Aorta (tissue), 5 donors: ENCODE data around the gene PCSK6. TPM values are rescaled to one million over a fixed set of nuclear protein-coding genes. Genes with fewer than 3 reads are reported as not detected.
"Not testable (repeated sequence)": the region's sequence is repeated elsewhere in the genome, so short reads cannot be mapped to it uniquely, and the experiment has no call there.

Source experiments
- ATAC-seq: fragments of 200-7000 bp; cut with Tn5 transposase; one replicate; pipeline ENCODE4 v1.9.1; 2022; ENCODE audit warnings: moderate library complexity; ENCODE audit not compliant: low FRiP score
- DNase-seq, 2 donors: peaks; one replicate each; pipeline ENCODE4 v3.0.0-alpha.2; 2020
- H3K27ac ChIP-seq, 2 donors: one replicate each; pipeline ENCODE4 v1.5.1; 2013; ENCODE audit warnings: low read length in 2 of 2, mild to moderate bottlenecking in 2 of 2, moderate library complexity in 2 of 2, control low read depth in 1 of 2, inconsistent platforms in 1 of 2, low read depth in 1 of 2
- H3K27me3 ChIP-seq, 2 donors: one replicate each; pipeline ENCODE4 v1.6.1; 2013; ENCODE audit warnings: control low read depth in 1 of 2, low read length in 1 of 2, mild to moderate bottlenecking in 1 of 2, moderate library complexity in 1 of 2; ENCODE audit not compliant: insufficient read depth in 2 of 2, control insufficient read depth in 1 of 2
- H3K36me3 ChIP-seq, 2 donors: one replicate each; pipeline ENCODE4 v1.6.1; 2013; ENCODE audit warnings: control low read depth in 1 of 2, low read length in 1 of 2, mild to moderate bottlenecking in 1 of 2; ENCODE audit not compliant: insufficient read depth in 2 of 2, control insufficient read depth in 1 of 2
- H3K4me1 ChIP-seq, 2 donors: one replicate each; pipeline ENCODE4 v1.6.1; 2013; ENCODE audit warnings: low read length in 2 of 2, control low read depth in 1 of 2, mild to moderate bottlenecking in 1 of 2, moderate library complexity in 1 of 2; ENCODE audit not compliant: insufficient read depth in 2 of 2, control insufficient read depth in 1 of 2
- H3K4me3 ChIP-seq, 2 donors: one replicate each; pipeline ENCODE4 v1.5.1; 2013; ENCODE audit warnings: low read length in 2 of 2, control low read depth in 1 of 2, mild to moderate bottlenecking in 1 of 2
- H3K9me3 ChIP-seq: one replicate; pipeline ENCODE4 v1.6.1; 2013; ENCODE audit warnings: mild to moderate bottlenecking, low read length; ENCODE audit not compliant: control insufficient read depth
- WGBS, 2 donors: extraction: QIAGEN DNeasy Blood & Tissue Kit; methylation state at CpG; one replicate each; pipeline ENCODE4 v1.1.7; 2013; 5-methylcytosine and 5-hydroxymethylcytosine counted together
- intact Hi-C, 2 donors: fragments of 100-400 bp; cut with DNase I; formaldehyde crosslinking; loops; one replicate each; pipeline versions ENCODE4 v1.14.2 to v1.15.0; 2022
- polyA plus RNA-seq, 2 donors: library from polyadenylated mRNA; stranded (reverse); fragments of 200-250 nt; gene quantifications; one replicate each; pipeline ENCODE4 v1.2.3, GENCODE V29; 2013
- total RNA-seq, 2 donors: library from RNA; stranded (reverse); fragmentation: NEBNext Ultra II Directional; extraction: Animal tissue kit (Norgen Biotek cat#: 25700); gene quantifications; one replicate each; pipeline ENCODE4 v1.2.1, GENCODE V29; 2021
- donor health status: healthy with polysubstance abuse.
- donor health status: Bipolar disorder and iron deficiency.
- donor health status: DM: no; HTN: no; CAD: no.
- donor health status: DM: no; HTN: no; CAD: no.
- donor health status: DM: yes; HTN: yes; CAD: no.

The PCSK6 gene
- total and polyA plus RNA-seq, 4 donors = 1.6 to 11.2 (median 5.0) TPM; not detected in 1

- intact Hi-C loops = no loop called here
- Histone ChIP-seq H3K27ac (no peak overlapping the region), H3K4me3 (no peak overlapping the region), H3K9me3 (no peaks in the 10 kb centered on the region), H3K36me3 (no peaks in the 10 kb centered on the region), H3K27me3 (no peaks in the 10 kb centered on the region), H3K4me1 (no peaks in the 10 kb centered on the region)
- WGBS, 2 donors = 73 to 78% methylated on average over 12 of the region's 12 CpGs
- no peak for ATAC-seq
- no peak for DNase-seq
Measured at GRCh38 chr15:101411085-101411484, 78.4 kb downstream of the PCSK6 start.

DNA sequence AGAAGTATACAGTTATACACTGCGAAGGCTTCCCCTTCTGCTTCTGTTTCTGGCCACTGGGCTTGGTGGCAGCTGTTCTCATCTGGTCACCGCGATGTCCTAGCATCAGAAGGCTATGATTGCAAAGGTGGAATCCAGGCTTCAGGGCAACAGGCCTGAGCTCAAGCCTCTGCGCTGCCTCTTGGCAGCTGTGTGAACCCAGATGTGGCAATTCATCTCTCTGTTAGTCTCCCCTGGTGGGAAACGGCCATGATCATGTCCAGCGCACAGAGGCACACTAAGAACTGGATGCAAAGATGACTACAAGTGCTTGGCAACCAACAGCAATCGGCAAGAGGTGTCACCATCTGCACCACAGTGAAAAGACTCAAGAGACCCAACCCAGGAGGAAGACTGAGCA is 78.9 kb downstream of the PCSK6 start:
- ATAC-seq (no peak), DNase-seq (no peak)
- Histone ChIP-seq H3K9me3 (no peaks in the 10 kb centered on the region), H3K27me3 (no peaks in the 10 kb centered on the region), H3K27ac (no peak overlapping the region), H3K4me1 (no peaks in the 10 kb centered on the region), H3K4me3 (no peak overlapping the region), H3K36me3 (no peaks in the 10 kb centered on the region)
- intact Hi-C loops = no loop called here
- WGBS, 2 donors = 80 to 89% methylated on average over 7 of the region's 7 CpGs

DNA sequence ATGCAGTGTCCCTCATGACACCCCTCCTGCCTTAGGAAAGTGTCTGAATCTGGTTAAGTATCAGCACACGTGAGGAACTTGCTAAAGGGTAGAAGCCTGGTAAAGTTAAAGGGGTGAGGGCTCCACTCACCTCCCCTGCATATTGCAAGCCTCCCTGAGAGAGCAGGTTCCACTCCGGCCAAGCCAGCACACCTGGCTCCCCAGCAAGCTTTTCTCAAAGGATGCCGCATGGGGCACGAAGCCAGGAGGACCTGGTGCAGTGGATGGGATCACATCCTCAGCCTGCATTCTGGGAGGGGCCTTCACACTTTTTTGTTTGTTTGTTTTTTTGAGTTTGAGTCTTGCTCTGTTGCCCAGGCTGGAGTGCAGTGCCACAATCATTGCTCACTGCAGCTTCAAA is 79.9 kb downstream of the PCSK6 start:
- H3K4me1 ChIP-seq = no peaks in the 10 kb centered on the region
- intact Hi-C loops = no loop called here
- no peak overlapping the region for H3K4me3 ChIP-seq
- 92 to 94% methylated on average over 4 of the region's 4 CpGs for WGBS, 2 donors
- no peaks in the 10 kb centered on the region for H3K27me3 ChIP-seq
- ATAC-seq (no peak), DNase-seq (no peak)
- no peaks in the 10 kb centered on the region for H3K9me3 ChIP-seq
- no peaks in the 10 kb centered on the region for H3K36me3 ChIP-seq
- H3K27ac ChIP-seq = no peak overlapping the region

GRCh38 chr15:101407966-101408775 is 81.3 kb downstream of the PCSK6 start:
- no peak overlapping the region for H3K27ac ChIP-seq
- WGBS, 2 donors = 86% methylated on average over 23 of the region's 23 CpGs
- no peaks in the 10 kb centered on the region for H3K4me1 ChIP-seq
- H3K9me3 ChIP-seq = no peaks in the 10 kb centered on the region
- no peak for DNase-seq
- ATAC-seq = no peak
- H3K4me3 ChIP-seq = no peak overlapping the region
- H3K36me3 ChIP-seq = no peaks in the 10 kb centered on the region
- intact Hi-C loops = no loop called here
- no peaks in the 10 kb centered on the region for H3K27me3 ChIP-seq

- DNase-seq (no peak), ATAC-seq (no peak)
- H3K36me3 ChIP-seq = no peaks in the 10 kb centered on the region
- H3K4me3 ChIP-seq = no peak overlapping the region
- 89 to 90% methylated on average over 5 of the region's 5 CpGs for WGBS, 2 donors
- H3K27me3 ChIP-seq = no peaks in the 10 kb centered on the region
- no peak overlapping the region for H3K27ac ChIP-seq
- H3K9me3 ChIP-seq = no peaks in the 10 kb centered on the region
- intact Hi-C loops = no loop called here
- H3K4me1 ChIP-seq = no peaks in the 10 kb centered on the region
Measured at GRCh38 chr15:101407439-101407838, 82.1 kb downstream of the PCSK6 start.

DNA sequence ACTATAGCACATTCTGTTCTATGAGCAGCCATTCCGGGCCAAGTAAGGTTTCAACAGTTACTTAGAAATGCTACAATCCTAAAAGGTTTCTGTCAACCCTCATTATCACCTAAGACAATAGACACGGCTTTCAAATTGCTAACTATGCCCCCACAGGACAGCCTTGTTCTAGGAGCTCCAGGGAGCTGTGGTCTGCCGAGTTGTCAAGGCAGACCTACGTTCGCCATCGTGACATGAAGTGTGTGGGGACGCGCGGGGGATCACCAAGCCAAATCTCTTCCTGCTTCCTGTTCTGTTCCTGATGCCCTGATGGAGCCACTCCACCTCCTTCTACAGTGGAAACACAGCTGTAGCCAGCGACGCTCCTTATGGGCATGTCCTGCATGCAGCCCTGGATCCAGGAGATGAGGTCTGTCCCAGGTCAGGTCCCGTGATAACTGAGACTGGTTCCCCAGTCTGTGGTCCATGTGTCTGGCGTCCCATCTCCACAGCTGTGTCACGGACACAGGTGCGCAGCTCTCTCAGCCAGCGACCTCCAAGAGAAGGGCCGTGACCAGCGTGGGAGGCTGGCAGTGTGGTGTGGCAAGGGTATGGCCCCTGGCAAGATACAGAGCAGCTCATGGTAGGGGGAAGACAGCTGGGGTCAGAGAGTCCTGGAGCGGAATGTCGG is 82.8 kb downstream of the PCSK6 start:
- H3K9me3 ChIP-seq = no peaks in the 10 kb centered on the region
- no peaks in the 10 kb centered on the region for H3K27me3 ChIP-seq
- no peak overlapping the region for H3K4me3 ChIP-seq
- no peaks in the 10 kb centered on the region for H3K36me3 ChIP-seq
- intact Hi-C loops = no loop called here
- no peaks in the 10 kb centered on the region for H3K4me1 ChIP-seq
- no peak for DNase-seq
- H3K27ac ChIP-seq = no peak overlapping the region
- 67 to 71% methylated on average over 20 of the region's 20 CpGs for WGBS, 2 donors
- no peak for ATAC-seq

DNA sequence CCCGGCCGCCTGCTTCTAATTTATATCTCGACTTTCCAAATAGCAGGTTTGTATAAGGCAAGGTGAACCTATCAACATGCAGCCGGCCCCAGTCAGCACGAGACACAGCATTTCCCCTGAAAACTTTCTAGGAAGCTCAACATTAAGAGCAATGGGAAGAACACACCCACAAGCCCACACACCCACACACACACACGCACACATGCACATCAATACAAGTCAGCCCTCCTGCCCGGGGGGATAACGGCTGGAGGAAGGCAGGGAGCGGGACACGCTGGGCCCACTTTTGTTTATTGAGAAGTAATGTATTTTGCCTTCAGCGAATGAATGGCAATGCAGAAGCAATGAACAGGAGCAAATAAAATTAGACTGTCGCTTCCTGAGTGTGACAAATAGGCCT is 83.5 kb downstream of the PCSK6 start:
- H3K36me3 ChIP-seq = no peaks in the 10 kb centered on the region
- WGBS, 2 donors = 46 to 61% methylated on average over 12 of the region's 12 CpGs
- ATAC-seq (no peak), DNase-seq (no peak)
- H3K4me1 ChIP-seq = no peaks in the 10 kb centered on the region
- H3K27me3 ChIP-seq = no peaks in the 10 kb centered on the region
- no peak overlapping the region for H3K27ac ChIP-seq
- no peak overlapping the region for H3K4me3 ChIP-seq
- intact Hi-C loops = no loop called here
- H3K9me3 ChIP-seq = peaks cover 4% of the 10 kb centered on the region

- Histone ChIP-seq H3K36me3 (no peaks in the 10 kb centered on the region), H3K27ac (no peak overlapping the region), H3K9me3 (peaks cover 5% of the 10 kb centered on the region), H3K4me1 (no peaks in the 10 kb centered on the region), H3K4me3 (no peak overlapping the region), H3K27me3 (no peaks in the 10 kb centered on the region)
- ATAC-seq = no peak
- intact Hi-C loops = no loop called here
- no peak for DNase-seq
- 95 to 97% methylated on average over 6 of the region's 6 CpGs for WGBS, 2 donors
Measured at GRCh38 chr15:101404245-101404644, 85.3 kb downstream of the PCSK6 start.

- DNase-seq, intact Hi-C loops, ATAC-seq, H3K4me3 ChIP-seq, H3K9me3 ChIP-seq, H3K4me1 ChIP-seq, H3K27me3 ChIP-seq, H3K36me3 ChIP-seq, H3K27ac ChIP-seq: not testable (repeated sequence)
- WGBS, 2 donors = 74 to 82% methylated on average over 1 of the region's 4 CpGs
Measured at GRCh38 chr15:101402883-101403282, 86.6 kb downstream of the PCSK6 start.
